Activated CD4-positive, alpha-beta T cell treated with anti-CD3 and anti-CD28 coated beads for 36 hours (primary cell): ENCODE results near the gene EDEM3. TPM values are rescaled to one million over a fixed set of nuclear protein-coding genes. Genes with fewer than 3 reads are reported as not detected.
"Not testable (repeated sequence)": the region's sequence is repeated elsewhere in the genome, so short reads cannot be mapped to it uniquely, and the experiment has no call there.

Source experiments
- ATAC-seq: fragments of 200-7000 bp; cut with Tn5 transposase; one replicate; pipeline ENCODE4 v1.10.0; 2021; ENCODE audit warnings: mild to moderate bottlenecking, moderate library complexity
- CTCF ChIA-PET: fragments of 350-600 bp; sonication (Branson Sonifier 250); formaldehyde crosslinking; loops from one replicate; lab custom pipeline; 2021; ENCODE audit warnings: antibody characterized with exemption; lab: Charles Lee
- POLR2A ChIA-PET: fragments of 350-600 bp; sonication (Branson Sonifier 250); formaldehyde crosslinking; loops from one replicate; lab custom pipeline; 2021; ENCODE audit warnings: antibody characterized with exemption, inconsistent platforms; lab: Charles Lee
- DNase-seq: peaks from one replicate; pipeline ENCODE4 v3.0.0-alpha.2; 2020
- H3K27ac Mint-ChIP-seq: one replicate; pipeline ENCODE4 v1.8.0; 2021; ENCODE audit warnings: mixed read lengths
- H3K27me3 Mint-ChIP-seq: one replicate; pipeline ENCODE4 v1.8.0; 2021; ENCODE audit warnings: mixed read lengths
- H3K36me3 Mint-ChIP-seq: one replicate; pipeline ENCODE4 v1.8.0; 2021; ENCODE audit warnings: low read depth, mixed read lengths
- H3K4me1 Mint-ChIP-seq: one replicate; pipeline ENCODE4 v1.8.0; 2021; ENCODE audit warnings: mixed read lengths
- H3K4me3 Mint-ChIP-seq: one replicate; pipeline ENCODE4 v1.8.0; 2021; ENCODE audit warnings: mild to moderate bottlenecking, moderate library complexity, mixed read lengths
- H3K9me3 Mint-ChIP-seq: one replicate; pipeline ENCODE4 v1.8.0; 2021; ENCODE audit warnings: low read depth, mixed read lengths
- intact Hi-C, 2 experiments: fragments of 100-400 bp; cut with DNase I in 1 of 2; cut with micrococcal nuclease in 1 of 2; formaldehyde crosslinking; loops; one replicate each; pipeline versions ENCODE4 v1.14.2 to v1.15.1; 2022 to 2024; cut with DNase I, micrococcal nuclease
- total RNA-seq, 2 experiments: library from RNA; stranded (reverse); gene quantifications; one replicate each; pipeline ENCODE4 v1.2.3, GENCODE V29; 2021

Gene EDEM3
- total RNA-seq, 2 experiments from 2014 or later, result 14.0 to 15.2 TPM

DNA sequence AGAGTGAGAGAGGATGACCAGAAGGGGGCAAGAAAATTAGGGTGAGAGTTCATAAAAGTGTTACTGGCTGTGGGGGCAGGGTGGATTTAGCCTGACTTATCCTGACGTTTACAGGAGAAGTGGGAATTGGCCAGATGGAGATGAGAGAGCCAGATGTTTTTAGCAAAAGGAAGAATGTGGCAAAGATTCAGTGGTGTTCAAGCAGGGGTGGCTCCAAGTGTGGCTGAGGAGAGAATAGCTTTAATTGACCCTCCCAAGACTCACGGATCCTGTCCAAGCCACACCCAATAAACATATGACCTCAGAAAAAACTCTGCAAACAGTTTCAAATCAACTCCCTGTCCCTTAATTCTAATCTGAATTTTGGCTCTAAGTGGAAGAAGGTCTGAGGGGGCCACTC lies 35.2 kb upstream of the EDEM3 start:
- DNase-seq, result no peak
- ChIA-PET POLR2A (no interaction called here), CTCF (interaction anchor here (1.3 to 1.5 kb wide), 2 partner anchors 193 to 381 kb away, joined by 3 to 5 read pairs; no protein-coding TSS in a partner anchor)
- no peak for ATAC-seq
- Mint-ChIP-seq H3K27me3 (no peaks in the 10 kb centered on the region), H3K27ac (no peak overlapping the region), H3K4me3 (no peak overlapping the region), H3K4me1 (peaks cover 11% of the 10 kb centered on the region), H3K36me3 (peaks cover 2% of the 10 kb centered on the region), H3K9me3 (peaks cover 3% of the 10 kb centered on the region)
- intact Hi-C loops, result no loop called here

- intact Hi-C loops, result no loop called here
- peaks cover 11% of the 10 kb centered on the region for H3K4me1 Mint-ChIP-seq
- ATAC-seq (no peak), DNase-seq (no peak)
- no peaks in the 10 kb centered on the region for H3K27me3 Mint-ChIP-seq
- H3K4me3 Mint-ChIP-seq, result no peak overlapping the region
- H3K9me3 Mint-ChIP-seq, result peaks cover 10% of the 10 kb centered on the region
- POLR2A ChIA-PET, result no interaction called here
- CTCF ChIA-PET, result interaction anchor here (0.7 to 1.0 kb wide), 2 partner anchors 13 to 16 kb away, joined by 4 to 5 read pairs; no protein-coding TSS in a partner anchor
- peak overlapping the region; percentile 13 for H3K27ac Mint-ChIP-seq
- H3K36me3 Mint-ChIP-seq, result peaks cover 4% of the 10 kb centered on the region
These were observed 34.3 kb upstream of the EDEM3 start for GRCh38 chr1:184788970-184789369.

- no peak for ATAC-seq
- Mint-ChIP-seq H3K27ac (no peak overlapping the region), H3K4me3 (no peak overlapping the region), H3K4me1 (no peaks in the 10 kb centered on the region), H3K36me3 (peaks cover 4% of the 10 kb centered on the region), H3K9me3 (peaks cover 24% of the 10 kb centered on the region), H3K27me3 (no peaks in the 10 kb centered on the region)
- no peak for DNase-seq
- POLR2A ChIA-PET, result no interaction called here
- CTCF ChIA-PET, result interaction anchor here (1.4 kb wide), 1 partner anchor 20 kb away, joined by 3 read pairs; no protein-coding TSS in a partner anchor
- intact Hi-C loops, result no loop called here
These were observed 30.9 kb upstream of the EDEM3 start for GRCh38 chr1:184785529-184785928.

DNA sequence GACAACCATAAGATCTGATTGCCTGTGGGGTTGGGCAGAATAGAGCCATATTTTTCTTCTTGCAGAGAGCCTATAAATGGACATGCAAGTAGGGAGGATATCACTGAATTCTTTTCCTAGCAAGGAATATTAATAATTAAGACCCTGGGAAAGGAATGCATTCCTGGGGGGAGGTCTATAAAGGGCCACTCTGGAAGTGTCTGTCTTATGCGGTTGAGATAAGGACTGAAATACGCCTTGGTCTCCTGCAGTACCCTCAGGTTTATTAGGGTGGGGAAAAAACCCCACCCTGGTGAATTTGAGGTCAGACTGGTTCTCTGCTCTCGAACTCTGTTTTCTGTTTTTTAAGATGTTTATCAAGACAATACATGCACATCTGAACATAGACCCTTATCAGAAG lies 29.1 kb upstream of the EDEM3 start:
- H3K4me3 Mint-ChIP-seq, POLR2A ChIA-PET: not testable (repeated sequence)
- CTCF ChIA-PET, result interaction anchor here (0.7 to 1.3 kb wide), 2 partner anchors 10 to 13 kb away, joined by 3 read pairs; no protein-coding TSS in a partner anchor

DNA sequence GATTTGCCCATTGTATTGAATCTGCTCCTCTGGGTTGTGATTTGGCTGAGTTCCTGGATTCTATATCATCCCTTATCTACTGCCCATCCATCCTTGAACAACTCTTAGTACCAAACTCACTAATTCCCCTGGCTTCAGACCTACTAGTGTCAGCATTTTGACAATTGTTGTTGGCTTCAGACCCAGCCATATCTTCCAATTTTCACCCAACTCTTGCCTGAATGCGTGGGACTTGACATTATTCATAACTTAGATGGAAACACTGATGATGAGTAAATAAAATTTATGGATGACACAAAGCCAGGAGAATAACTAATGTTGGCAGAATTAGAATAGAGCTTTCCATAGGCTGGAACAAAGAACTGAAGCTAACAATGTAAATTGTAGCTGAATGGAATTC lies 27.3 kb upstream of the EDEM3 start:
- H3K27me3 Mint-ChIP-seq, result no peaks in the 10 kb centered on the region
- DNase-seq (no peak), ATAC-seq (no peak)
- ChIA-PET CTCF (interaction anchor here (1.3 kb wide), 1 partner anchor 201 kb away, joined by 4 read pairs; no protein-coding TSS in a partner anchor), POLR2A (no interaction called here)
- peaks cover 4% of the 10 kb centered on the region for H3K36me3 Mint-ChIP-seq
- H3K4me3 Mint-ChIP-seq, result no peak overlapping the region
- intact Hi-C loops, result no loop called here
- H3K4me1 Mint-ChIP-seq, result no peaks in the 10 kb centered on the region
- H3K27ac Mint-ChIP-seq, result no peak overlapping the region
- peaks cover 24% of the 10 kb centered on the region for H3K9me3 Mint-ChIP-seq

More for the DNA sequence above, 29.1 kb upstream of the EDEM3 start:
- DNase-seq, H3K27me3 Mint-ChIP-seq, ATAC-seq, H3K4me1 Mint-ChIP-seq, intact Hi-C loops, H3K27ac Mint-ChIP-seq, H3K36me3 Mint-ChIP-seq: not testable (repeated sequence)
- H3K9me3 Mint-ChIP-seq, result peaks cover 24% of the 10 kb centered on the region

DNA sequence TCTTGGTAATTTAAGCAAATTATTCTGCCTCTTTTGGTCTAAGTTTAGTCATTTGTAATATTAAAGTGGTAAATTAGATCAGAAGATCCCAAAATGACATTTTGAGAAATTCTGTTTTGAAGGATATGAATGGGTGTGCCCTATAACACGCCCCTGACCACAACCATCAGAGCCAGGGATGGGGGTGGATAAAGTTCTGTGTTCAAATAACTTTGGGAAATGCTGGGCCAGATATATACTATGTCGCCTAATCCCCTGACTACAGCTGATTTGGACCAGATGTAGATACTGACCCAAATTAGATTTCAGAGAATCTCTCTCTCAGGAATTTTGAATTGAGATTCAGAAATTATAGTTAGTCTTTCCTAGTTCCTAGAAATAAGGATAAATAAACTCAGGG lies 21.2 kb upstream of the EDEM3 start:
- no peaks in the 10 kb centered on the region for H3K4me1 Mint-ChIP-seq
- CTCF ChIA-PET, result interaction anchor here (1.2 kb wide), 1 partner anchor 30 kb away, joined by 3 read pairs; no protein-coding TSS in a partner anchor
- H3K36me3 Mint-ChIP-seq, result no peaks in the 10 kb centered on the region
- no peak overlapping the region for H3K4me3 Mint-ChIP-seq
- intact Hi-C loops, result no loop called here
- H3K27ac Mint-ChIP-seq, result no peak overlapping the region
- H3K9me3 Mint-ChIP-seq, result no peaks in the 10 kb centered on the region
- no peaks in the 10 kb centered on the region for H3K27me3 Mint-ChIP-seq
- POLR2A ChIA-PET, result no interaction called here
- DNase-seq (no peak), ATAC-seq (no peak)

GRCh38 chr1:184775329-184775728 lies 20.7 kb upstream of the EDEM3 start:
- DNase-seq (no peak), ATAC-seq (no peak)
- Mint-ChIP-seq H3K4me1 (no peaks in the 10 kb centered on the region), H3K9me3 (no peaks in the 10 kb centered on the region), H3K27me3 (no peaks in the 10 kb centered on the region), H3K36me3 (no peaks in the 10 kb centered on the region), H3K4me3 (no peak overlapping the region), H3K27ac (no peak overlapping the region)
- ChIA-PET POLR2A (no interaction called here), CTCF (interaction anchor here (1.2 kb wide), 1 partner anchor 30 kb away, joined by 3 read pairs; no protein-coding TSS in a partner anchor)
- intact Hi-C loops, result no loop called here

- ATAC-seq (no peak), DNase-seq (no peak)
- no peak overlapping the region for H3K27ac Mint-ChIP-seq
- H3K4me3 Mint-ChIP-seq, result no peak overlapping the region
- H3K36me3 Mint-ChIP-seq, result no peaks in the 10 kb centered on the region
- intact Hi-C loops, result no loop called here
- CTCF ChIA-PET, result no interaction called here
- H3K4me1 Mint-ChIP-seq, result no peaks in the 10 kb centered on the region
- no peaks in the 10 kb centered on the region for H3K27me3 Mint-ChIP-seq
- no peaks in the 10 kb centered on the region for H3K9me3 Mint-ChIP-seq
- POLR2A ChIA-PET, result no interaction called here
These were observed 19.2 kb upstream of the EDEM3 start for GRCh38 chr1:184773762-184774320.

DNA sequence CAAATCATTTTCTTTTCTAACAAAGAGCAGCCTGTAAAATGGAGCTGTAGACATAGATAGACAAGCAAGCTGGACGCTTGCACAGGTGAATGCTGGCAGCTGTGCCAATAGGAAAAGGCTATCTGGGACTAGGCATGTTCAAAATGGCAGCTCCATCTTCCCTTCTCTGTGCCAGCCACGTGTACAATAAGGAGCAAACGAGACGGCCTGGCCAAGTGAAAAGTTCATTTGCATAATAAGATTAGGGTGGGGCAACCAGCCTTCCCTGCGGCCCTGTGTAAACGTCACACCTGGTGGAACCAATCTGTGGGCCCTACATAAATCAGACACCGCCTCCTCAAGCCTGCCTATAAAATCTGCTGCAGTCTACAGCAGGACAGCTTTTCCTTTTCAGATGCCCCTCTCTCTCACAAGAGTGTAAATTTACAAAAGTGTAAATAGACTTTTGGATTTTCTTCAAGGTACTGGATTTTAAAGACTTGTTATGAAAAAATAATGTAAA lies 16.6 kb upstream of the EDEM3 start:
- H3K4me1 Mint-ChIP-seq, result no peaks in the 10 kb centered on the region
- CTCF ChIA-PET, result interaction anchor here (0.6 kb wide), 1 partner anchor 13 kb away, joined by 3 read pairs; no protein-coding TSS in a partner anchor
- POLR2A ChIA-PET, result interaction anchor here (0.6 kb wide), 1 partner anchor 1579 kb away, joined by 3 read pairs; no protein-coding TSS in a partner anchor
- intact Hi-C loops, result no loop called here
- no peaks in the 10 kb centered on the region for H3K9me3 Mint-ChIP-seq
- no peak overlapping the region for H3K27ac Mint-ChIP-seq
- DNase-seq, result no peak
- no peaks in the 10 kb centered on the region for H3K27me3 Mint-ChIP-seq
- no peak for ATAC-seq
- H3K36me3 Mint-ChIP-seq, result no peaks in the 10 kb centered on the region
- no peak overlapping the region for H3K4me3 Mint-ChIP-seq

DNA sequence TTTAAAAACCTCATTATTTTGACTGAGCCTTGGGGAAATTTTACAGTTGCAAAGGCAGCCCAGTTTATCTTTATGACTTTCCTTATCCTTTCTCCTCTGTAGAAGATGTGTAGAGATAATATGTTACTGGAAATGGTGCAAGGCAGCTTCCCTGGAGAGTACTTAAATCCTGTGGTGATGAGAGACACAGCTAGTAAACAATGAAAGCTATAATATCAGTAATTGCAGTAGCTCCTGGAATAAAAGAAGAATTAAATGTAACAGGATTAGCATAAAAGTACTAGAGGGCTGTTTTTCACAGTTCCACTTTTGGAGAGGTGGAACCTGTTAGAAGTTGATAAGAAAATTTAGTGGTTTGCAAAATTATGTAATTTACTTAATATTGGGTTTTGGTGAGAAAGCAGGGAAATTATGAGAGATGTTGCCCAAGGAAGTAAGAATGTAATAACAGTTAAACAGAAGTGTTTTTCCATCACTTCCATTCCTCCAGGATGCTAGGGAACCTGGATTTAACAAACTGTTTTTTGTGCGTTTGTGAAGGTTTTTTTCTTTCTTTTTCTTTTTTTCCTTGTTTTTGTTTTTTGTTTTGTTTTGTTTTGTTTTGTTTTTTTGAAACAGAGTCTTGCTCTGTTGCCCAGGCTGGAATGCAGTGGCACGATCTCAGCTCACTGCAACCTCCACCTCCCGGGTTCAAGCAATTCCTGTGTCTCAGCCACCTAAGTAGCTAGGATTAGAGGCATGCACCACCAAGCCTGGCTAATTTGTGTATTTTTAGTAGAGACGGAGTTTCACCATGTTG lies 15.7 kb upstream of the EDEM3 start:
- ChIA-PET CTCF (interaction anchor here (0.6 kb wide), 1 partner anchor 9 kb away, joined by 3 read pairs; no protein-coding TSS in a partner anchor), POLR2A (interaction anchor here (0.6 kb wide), 1 partner anchor 1578 kb away, joined by 3 read pairs; no protein-coding TSS in a partner anchor)
- no peaks in the 10 kb centered on the region for H3K27me3 Mint-ChIP-seq
- no peak for DNase-seq
- H3K4me3 Mint-ChIP-seq, result no peak overlapping the region
- no peaks in the 10 kb centered on the region for H3K4me1 Mint-ChIP-seq
- no peaks in the 10 kb centered on the region for H3K36me3 Mint-ChIP-seq
- no peak for ATAC-seq
- H3K9me3 Mint-ChIP-seq, result no peaks in the 10 kb centered on the region
- no peak overlapping the region for H3K27ac Mint-ChIP-seq
- intact Hi-C loops, result no loop called here

DNA sequence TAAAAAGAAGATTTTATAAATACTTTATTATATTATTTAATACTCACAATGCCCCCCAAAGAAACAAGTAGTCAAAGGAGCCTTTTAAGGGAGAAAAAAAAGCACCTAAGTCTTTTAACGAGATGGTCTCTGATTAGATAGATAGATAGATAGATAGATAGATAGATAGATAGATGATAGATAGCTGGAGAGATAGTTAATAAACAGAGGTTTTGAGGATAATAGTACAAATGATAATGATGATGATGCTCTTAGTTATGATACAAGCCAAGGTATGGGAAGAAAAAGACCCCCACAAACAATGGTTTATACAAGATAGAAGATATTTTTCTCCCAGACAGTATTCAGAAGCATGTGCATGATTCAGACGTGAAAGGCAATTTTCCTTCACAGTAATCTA lies 14.6 kb upstream of the EDEM3 start:
- Mint-ChIP-seq H3K27me3 (no peaks in the 10 kb centered on the region), H3K27ac (no peak overlapping the region), H3K36me3 (no peaks in the 10 kb centered on the region), H3K4me1 (no peaks in the 10 kb centered on the region), H3K9me3 (no peaks in the 10 kb centered on the region), H3K4me3 (no peak overlapping the region)
- ChIA-PET POLR2A (no interaction called here), CTCF (no interaction called here)
- DNase-seq, result no peak
- no peak for ATAC-seq
- intact Hi-C loops, result no loop called here
